HepG2 (cell line): ENCODE results near the gene SERP1. TPM values are rescaled to one million over a fixed set of nuclear protein-coding genes. Genes with fewer than 3 reads are reported as not detected.

Experiments
- BCL6 ChIP-seq: IDR thresholded peaks from 2 replicates; pipeline ENCODE4 v1.6.1; 2016; ENCODE audit warnings: missing genetic modification reagents, missing compliant biosample characterization
- CBFB ChIP-seq: sonication (generic); formaldehyde crosslinking; IDR thresholded peaks from 2 replicates; pipeline ENCODE4 v1.4.0; 2020; ENCODE audit warnings: missing genetic modification reagents
- HOXD1 ChIP-seq: sonication (generic); formaldehyde crosslinking; IDR thresholded peaks from 2 replicates; pipeline ENCODE4 v1.5.0; 2020; ENCODE audit warnings: missing genetic modification reagents
- JDP2 ChIP-seq: sonication (generic); formaldehyde crosslinking; IDR thresholded peaks from 2 replicates; pipeline ENCODE4 v1.8.1; 2022; ENCODE audit warnings: missing genetic modification reagents, borderline replicate concordance
- MIER3 ChIP-seq: IDR thresholded peaks from 2 replicates; pipeline ENCODE4 v1.6.1; 2016; ENCODE audit warnings: missing compliant biosample characterization, borderline replicate concordance
- POLR2AphosphoS5 ChIP-seq: IDR thresholded peaks from 2 replicates; pipeline ENCODE4 v1.6.1; 2012; ENCODE audit warnings: low read depth, low read length
- REL ChIP-seq: sonication (generic); formaldehyde crosslinking; conservative IDR thresholded peaks from 2 replicates; pipeline ENCODE4 v1.8.0; 2022; ENCODE audit warnings: mild to moderate bottlenecking, missing genetic modification reagents, moderate library complexity
- RFX1 ChIP-seq: fragments of 450-650 bp; IDR thresholded peaks from 2 replicates; pipeline ENCODE4 v1.6.1; 2017
- SRSF1 ChIP-seq: fragments of 200-400 bp; formaldehyde crosslinking; optimal IDR thresholded peaks from 2 replicates; pipeline ENCODE3; 2017; ENCODE audit warnings: mild to moderate bottlenecking, low read depth, low read length, moderate library complexity
- ZBTB7A ChIP-seq: sonication (generic); formaldehyde crosslinking; IDR thresholded peaks from 2 replicates; pipeline ENCODE4 v1.8.0; 2022; ENCODE audit warnings: mild to moderate bottlenecking, missing genetic modification reagents
- ZFP90 ChIP-seq: sonication (generic); formaldehyde crosslinking; IDR thresholded peaks from 2 replicates; pipeline ENCODE4 v1.8.0; 2022; ENCODE audit warnings: missing genetic modification reagents, mild to moderate bottlenecking, inconsistent platforms, borderline replicate concordance
- ZIK1 ChIP-seq: sonication (generic); formaldehyde crosslinking; IDR thresholded peaks from 2 replicates; pipeline ENCODE4 v1.5.0; 2020; ENCODE audit warnings: mild to moderate bottlenecking, low read depth, missing genetic modification reagents, borderline replicate concordance
- ZKSCAN5 ChIP-seq: sonication (generic); formaldehyde crosslinking; IDR thresholded peaks from 2 replicates; pipeline ENCODE4 v1.5.1; 2020; ENCODE audit warnings: mild to moderate bottlenecking, missing genetic modification reagents
- ZMAT3 ChIP-seq: sonication (generic); formaldehyde crosslinking; conservative IDR thresholded peaks from 2 replicates; pipeline ENCODE4 v1.7.0; 2021; ENCODE audit warnings: missing genetic modification reagents
- ZNF121 ChIP-seq: sonication (generic); formaldehyde crosslinking; IDR thresholded peaks from 2 replicates; pipeline ENCODE4 v1.5.0; 2020; ENCODE audit warnings: mild to moderate bottlenecking, missing genetic modification reagents
- ZNF251 ChIP-seq: sonication (generic); formaldehyde crosslinking; IDR thresholded peaks from 2 replicates; pipeline ENCODE4 v1.9.0; 2021; ENCODE audit warnings: mild to moderate bottlenecking, missing genetic modification reagents
- ZNF331 ChIP-seq: sonication (generic); formaldehyde crosslinking; IDR thresholded peaks from 2 replicates; pipeline ENCODE4 v1.4.0; 2020; ENCODE audit warnings: missing genetic modification reagents
- ZNF44 ChIP-seq: sonication (generic); formaldehyde crosslinking; IDR thresholded peaks from 2 replicates; pipeline ENCODE4 v1.5.1; 2020; ENCODE audit warnings: mild to moderate bottlenecking, missing genetic modification reagents
- ZNF557 ChIP-seq: sonication (generic); formaldehyde crosslinking; IDR thresholded peaks from 2 replicates; pipeline ENCODE4 v1.4.0; 2020; ENCODE audit warnings: missing genetic modification reagents
- polyA plus RNA-seq, 8 experiments: library from polyadenylated mRNA; depleted of rRNA in 3 of 8; stranded (reverse) in 7 of 8; unstranded in 1 of 8; fragments of >200 nt; fragmentation: Illumina TruSeq in 4 of 8; extraction: Trizol in 4 of 8; gene quantifications; 2 replicates each; pipeline versions ENCODE4 v1.2.1 to v1.2.3, GENCODE V29; 2011 to 2016; ENCODE audit warnings: low read depth in 4 of 8, missing spikeins in 1 of 8, mixed read lengths in 1 of 8; ENCODE audit not compliant: insufficient read depth in 1 of 8
- total RNA-seq, 5 experiments: library from RNA; depleted of rRNA; stranded (reverse); fragments of >200 nt; fragmentation: Illumina TruSeq; extraction: Trizol; gene quantifications; 2 replicates each; pipeline ENCODE4 v1.2.3, GENCODE V29; 2016; ENCODE audit warnings: low read depth in 1 of 5
- TF ChIP-seq, protein P1 (sequence below): IDR thresholded peaks from 2 replicates; pipeline ENCODE4 v1.4.0; 2020; ENCODE audit warnings: mild to moderate bottlenecking, missing genetic modification reagents
- TF ChIP-seq, protein P2 (sequence below): sonication (generic); formaldehyde crosslinking; IDR thresholded peaks from 2 replicates; pipeline ENCODE4 v1.5.0; 2020; ENCODE audit warnings: missing genetic modification reagents
- TF ChIP-seq, protein P3 (sequence below): sonication (generic); formaldehyde crosslinking; IDR thresholded peaks from 2 replicates; pipeline ENCODE4 v1.5.0; 2020; ENCODE audit warnings: missing genetic modification reagents, mild to moderate bottlenecking, borderline replicate concordance
- TF ChIP-seq, protein P4 (sequence below): sonication (generic); formaldehyde crosslinking; IDR thresholded peaks from 2 replicates; pipeline ENCODE4 v1.4.0; 2020; ENCODE audit warnings: mild to moderate bottlenecking, missing genetic modification reagents

Gene SERP1
- total and polyA plus RNA-seq, 2 of the 13 experiments (the other 11 are each of a cell fraction or from before 2014, with no cell fraction given) = 61.2 to 95.0 TPM

DNA sequence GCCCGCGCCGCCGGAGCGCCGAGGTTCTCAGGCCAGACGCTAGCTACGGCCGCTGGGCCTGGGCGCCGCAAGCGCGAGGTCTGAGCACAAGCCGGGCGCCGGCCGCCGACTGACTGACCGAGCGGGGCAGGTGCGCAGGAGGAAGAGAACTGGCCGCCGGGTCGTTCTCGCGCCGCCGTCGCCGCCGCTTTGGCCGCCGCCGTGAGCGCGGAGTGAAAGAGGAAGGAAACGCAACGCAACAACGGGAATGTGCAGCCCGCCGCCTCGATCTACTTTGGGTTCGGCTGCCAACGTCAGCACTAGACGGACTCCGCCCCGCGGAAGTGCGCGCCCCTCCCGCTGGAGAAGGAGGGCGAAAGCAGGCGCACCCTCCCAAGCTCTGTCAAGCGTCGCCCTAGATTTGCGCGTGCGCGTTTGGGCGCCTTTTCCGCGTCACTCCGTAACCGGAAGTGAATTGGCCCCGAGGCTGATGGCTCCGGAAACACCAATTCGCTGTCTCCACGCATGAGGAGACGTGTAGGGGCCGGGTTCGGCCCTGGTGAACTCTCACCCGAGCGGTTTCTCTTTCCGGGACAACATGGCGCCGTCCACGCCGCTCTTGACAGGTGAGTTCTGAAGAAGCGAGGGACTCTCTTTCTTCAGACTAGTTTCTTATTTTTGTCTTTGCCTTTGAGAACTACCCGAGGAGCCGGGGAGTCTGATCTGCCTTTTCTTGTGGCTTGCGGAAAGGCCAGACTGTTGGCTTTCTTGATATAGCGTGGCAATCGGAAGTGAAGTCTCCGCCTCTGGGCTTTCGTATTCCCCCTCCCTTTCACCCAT is at the start of gene SERP1, which contains the start of gene EIF2A (continued):
- TF ChIP-seq ZKSCAN5 (CRISPR knock-in tag) (0 out of 2 replicates have a peak, but pooled peaks have one; percentile 29), CBFB (CRISPR knock-in tag) (no peak; the same call in 1 of the 2 replicates), ZNF44 (CRISPR knock-in tag) (no peak), MIER3 (peak; percentile 64; the same call in 1 of the 2 replicates), ZNF121 (no peak), HOXD1 (CRISPR knock-in tag) (no peak), SRSF1 (peak; percentile 58), ZNF557 (CRISPR knock-in tag) (no peak), RFX1 (no peak), JDP2 (CRISPR knock-in tag) (no peak), BCL6 (CRISPR knock-in tag) (no peak), ZNF331 (no peak; the same call in 1 of the 2 replicates), POLR2AphosphoS5 (peak; percentile 89), ZBTB7A (0 out of 2 replicates have a peak, but pooled peaks have one; percentile 63), REL (CRISPR knock-in tag) (no peak), ZNF251 (CRISPR knock-in tag) (no peak), ZIK1 (CRISPR knock-in tag) (no peak; the same call in 1 of the 2 replicates), ZMAT3 (CRISPR knock-in tag) (peak; percentile 94), ZFP90 (peak; percentile 53; the same call in 1 of the 2 replicates)
- TF ChIP-seq, protein P1, sequence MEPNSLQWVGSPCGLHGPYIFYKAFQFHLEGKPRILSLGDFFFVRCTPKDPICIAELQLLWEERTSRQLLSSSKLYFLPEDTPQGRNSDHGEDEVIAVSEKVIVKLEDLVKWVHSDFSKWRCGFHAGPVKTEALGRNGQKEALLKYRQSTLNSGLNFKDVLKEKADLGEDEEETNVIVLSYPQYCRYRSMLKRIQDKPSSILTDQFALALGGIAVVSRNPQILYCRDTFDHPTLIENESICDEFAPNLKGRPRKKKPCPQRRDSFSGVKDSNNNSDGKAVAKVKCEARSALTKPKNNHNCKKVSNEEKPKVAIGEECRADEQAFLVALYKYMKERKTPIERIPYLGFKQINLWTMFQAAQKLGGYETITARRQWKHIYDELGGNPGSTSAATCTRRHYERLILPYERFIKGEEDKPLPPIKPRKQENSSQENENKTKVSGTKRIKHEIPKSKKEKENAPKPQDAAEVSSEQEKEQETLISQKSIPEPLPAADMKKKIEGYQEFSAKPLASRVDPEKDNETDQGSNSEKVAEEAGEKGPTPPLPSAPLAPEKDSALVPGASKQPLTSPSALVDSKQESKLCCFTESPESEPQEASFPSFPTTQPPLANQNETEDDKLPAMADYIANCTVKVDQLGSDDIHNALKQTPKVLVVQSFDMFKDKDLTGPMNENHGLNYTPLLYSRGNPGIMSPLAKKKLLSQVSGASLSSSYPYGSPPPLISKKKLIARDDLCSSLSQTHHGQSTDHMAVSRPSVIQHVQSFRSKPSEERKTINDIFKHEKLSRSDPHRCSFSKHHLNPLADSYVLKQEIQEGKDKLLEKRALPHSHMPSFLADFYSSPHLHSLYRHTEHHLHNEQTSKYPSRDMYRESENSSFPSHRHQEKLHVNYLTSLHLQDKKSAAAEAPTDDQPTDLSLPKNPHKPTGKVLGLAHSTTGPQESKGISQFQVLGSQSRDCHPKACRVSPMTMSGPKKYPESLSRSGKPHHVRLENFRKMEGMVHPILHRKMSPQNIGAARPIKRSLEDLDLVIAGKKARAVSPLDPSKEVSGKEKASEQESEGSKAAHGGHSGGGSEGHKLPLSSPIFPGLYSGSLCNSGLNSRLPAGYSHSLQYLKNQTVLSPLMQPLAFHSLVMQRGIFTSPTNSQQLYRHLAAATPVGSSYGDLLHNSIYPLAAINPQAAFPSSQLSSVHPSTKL (CRISPR knock-in tag) = peak; percentile 53; the same call in 1 of the 2 replicates
- TF ChIP-seq, protein P2, sequence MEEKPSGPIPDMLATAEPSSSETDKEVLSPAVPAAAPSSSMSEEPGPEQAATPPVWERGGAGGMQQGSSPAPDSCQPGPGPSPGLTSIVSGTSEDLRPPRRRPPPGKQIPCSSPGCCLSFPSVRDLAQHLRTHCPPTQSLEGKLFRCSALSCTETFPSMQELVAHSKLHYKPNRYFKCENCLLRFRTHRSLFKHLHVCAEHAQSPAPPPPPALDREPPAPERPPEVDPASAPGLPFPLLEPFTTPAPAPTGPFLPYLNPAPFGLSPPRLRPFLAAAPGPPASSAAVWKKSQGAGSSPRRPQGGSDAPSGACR (CRISPR knock-in tag) = peak; percentile 85; the same call in 1 of the 2 replicates
- TF ChIP-seq, protein P3, sequence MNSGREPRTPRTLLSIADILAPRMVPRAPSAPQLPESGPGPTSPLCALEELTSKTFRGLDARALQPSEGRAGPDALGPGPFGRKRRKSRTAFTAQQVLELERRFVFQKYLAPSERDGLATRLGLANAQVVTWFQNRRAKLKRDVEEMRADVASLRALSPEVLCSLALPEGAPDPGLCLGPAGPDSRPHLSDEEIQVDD (CRISPR knock-in tag) = no peak
- TF ChIP-seq, protein P4, sequence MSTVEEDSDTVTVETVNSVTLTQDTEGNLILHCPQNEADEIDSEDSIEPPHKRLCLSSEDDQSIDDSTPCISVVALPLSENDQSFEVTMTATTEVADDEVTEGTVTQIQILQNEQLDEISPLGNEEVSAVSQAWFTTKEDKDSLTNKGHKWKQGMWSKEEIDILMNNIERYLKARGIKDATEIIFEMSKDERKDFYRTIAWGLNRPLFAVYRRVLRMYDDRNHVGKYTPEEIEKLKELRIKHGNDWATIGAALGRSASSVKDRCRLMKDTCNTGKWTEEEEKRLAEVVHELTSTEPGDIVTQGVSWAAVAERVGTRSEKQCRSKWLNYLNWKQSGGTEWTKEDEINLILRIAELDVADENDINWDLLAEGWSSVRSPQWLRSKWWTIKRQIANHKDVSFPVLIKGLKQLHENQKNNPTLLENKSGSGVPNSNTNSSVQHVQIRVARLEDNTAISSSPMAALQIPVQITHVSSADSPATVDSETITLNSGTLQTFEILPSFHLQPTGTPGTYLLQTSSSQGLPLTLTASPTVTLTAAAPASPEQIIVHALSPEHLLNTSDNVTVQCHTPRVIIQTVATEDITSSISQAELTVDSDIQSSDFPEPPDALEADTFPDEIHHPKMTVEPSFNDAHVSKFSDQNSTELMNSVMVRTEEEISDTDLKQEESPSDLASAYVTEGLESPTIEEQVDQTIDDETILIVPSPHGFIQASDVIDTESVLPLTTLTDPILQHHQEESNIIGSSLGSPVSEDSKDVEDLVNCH (CRISPR knock-in tag) = no peak
